ENCODE measurements around the gene NADK.

The NADK gene, protein sequence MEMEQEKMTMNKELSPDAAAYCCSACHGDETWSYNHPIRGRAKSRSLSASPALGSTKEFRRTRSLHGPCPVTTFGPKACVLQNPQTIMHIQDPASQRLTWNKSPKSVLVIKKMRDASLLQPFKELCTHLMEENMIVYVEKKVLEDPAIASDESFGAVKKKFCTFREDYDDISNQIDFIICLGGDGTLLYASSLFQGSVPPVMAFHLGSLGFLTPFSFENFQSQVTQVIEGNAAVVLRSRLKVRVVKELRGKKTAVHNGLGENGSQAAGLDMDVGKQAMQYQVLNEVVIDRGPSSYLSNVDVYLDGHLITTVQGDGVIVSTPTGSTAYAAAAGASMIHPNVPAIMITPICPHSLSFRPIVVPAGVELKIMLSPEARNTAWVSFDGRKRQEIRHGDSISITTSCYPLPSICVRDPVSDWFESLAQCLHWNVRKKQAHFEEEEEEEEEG

DNA sequence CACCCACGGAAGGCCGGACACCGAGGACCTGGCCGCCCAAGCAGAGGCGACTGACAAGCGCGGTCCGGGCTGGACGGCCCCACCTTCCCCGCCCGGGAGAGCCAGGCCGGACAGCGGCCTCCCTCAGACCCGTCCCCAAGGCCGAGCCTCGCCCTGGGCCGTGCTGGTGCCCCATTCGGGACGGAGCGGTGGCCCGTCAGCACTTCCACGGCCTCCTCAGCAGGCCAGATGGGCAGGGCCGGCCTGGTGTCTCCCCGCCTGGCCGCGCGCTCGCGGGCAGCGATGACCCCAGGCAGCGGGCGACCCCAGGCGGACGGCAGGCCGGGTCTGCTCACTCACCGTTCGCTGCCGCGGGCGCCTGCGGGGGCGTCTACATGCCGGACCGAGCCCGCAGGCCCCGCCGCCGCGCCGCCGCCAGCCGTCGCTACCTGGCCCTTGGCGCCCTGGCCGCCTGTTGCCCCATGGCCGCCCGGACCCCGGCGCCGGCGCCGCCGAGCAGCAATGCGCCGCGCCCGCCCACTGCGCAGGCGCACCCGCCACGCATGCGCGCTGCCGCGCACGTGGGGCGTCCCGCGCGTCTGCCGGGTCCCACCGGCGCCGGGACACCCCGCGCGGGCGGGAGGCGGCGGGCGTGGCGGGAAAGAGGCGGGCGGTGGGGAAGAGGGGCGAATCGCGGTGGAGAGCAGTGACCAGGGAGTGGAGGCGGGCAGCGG is at the start of gene NADK:
Gene NADK, minus strand, starts transcription at position 521 of the 713 bp plus-strand sequence. CDS start 13,064 bp downstream, outside the sequence.
- DNase-seq (ENCODE audit: low read depth, low spot score), result no peak

DNA sequence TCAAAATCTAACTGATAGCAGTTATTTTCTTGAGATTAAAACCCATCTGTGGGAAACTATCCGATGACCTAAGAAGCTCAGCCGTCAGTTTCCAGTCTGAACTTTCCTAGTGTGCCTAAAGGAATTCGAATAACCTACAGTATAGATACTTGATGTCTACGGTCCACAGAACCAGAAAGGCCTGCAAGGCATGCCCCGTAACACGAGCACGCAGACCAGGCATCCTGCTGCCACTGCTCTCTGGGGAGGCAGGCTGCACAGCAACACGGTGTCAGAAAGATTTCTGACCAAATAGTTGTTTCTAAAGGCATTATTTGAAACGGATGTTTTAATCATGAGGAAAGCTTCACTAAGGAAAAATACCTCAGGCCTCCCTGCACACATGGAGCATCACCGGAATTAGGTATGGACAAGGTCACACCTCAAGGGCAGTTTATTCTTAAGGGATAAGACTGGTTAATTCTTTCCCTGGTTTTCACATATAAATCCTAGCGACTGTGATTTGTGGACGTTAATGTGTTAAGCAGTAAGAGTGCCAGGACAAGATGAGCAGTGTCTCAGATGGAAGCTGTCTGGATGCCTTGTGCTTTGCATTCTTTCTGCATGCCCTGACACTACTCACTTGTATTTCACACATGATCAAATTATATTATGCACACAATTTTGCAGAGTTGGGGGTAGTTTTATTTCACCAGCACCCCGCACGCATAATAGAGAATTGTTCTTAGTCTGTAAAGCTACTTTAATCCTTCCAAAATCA is 49.0 kb upstream of the NADK start:
- DNase-seq (ENCODE audit: low read depth, low spot score), result no peak

DNA sequence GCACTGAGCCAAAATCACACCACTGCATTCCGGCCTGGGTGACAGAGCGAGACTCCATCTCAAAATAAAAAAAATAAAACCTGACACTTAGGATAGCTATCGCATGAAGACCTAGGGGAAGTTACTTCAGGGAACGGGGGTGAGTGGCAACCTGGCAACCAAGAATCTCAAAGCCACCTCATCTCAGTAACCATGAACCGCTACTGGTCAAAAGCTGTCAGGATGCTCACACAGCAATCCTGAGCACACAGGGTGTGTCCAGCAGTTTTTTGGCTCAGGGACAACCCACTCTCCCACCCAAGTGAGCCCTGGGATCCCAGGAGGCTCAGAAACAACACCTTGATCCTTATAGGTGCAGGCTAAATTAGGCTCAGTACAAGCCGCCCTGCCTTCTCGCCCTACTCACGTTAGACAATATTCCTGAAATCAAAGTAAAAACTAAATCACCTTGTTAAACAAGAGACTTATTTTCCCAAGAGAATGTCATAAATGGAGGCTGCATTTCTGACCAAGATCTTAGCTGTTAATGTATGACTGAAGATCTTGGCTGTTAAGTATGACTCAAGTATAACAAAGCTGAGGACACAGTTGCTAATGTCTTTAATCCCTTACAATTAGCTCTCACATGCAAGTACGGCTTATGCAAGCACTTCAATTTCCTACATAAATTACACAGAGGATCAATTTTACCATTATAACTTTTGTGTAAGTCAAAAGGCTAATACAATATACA is 48.3 kb upstream of the NADK start:
- DNase-seq (ENCODE audit: low read depth, low spot score), result no peak

DNA sequence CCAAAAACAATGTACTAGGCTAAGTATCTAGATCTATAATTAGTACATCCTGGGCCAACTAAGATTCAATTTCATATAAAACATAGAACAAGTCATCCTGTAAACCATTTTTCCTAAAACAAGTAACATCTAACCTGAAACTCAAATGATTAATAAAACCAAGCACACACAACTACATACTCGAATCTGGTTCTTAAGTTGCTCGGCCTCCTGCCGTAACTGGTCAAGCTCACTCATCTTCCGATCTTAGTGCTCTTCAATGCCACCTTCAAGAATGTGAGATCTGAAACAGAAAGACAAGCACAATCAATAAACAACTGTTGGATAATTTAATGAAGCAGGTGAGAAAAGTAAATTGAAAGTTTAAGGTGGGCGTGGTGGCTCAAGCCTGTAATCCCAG is 46.9 kb upstream of the NADK start:
- no peak for DNase-seq (ENCODE audit: low read depth, low spot score)

DNA sequence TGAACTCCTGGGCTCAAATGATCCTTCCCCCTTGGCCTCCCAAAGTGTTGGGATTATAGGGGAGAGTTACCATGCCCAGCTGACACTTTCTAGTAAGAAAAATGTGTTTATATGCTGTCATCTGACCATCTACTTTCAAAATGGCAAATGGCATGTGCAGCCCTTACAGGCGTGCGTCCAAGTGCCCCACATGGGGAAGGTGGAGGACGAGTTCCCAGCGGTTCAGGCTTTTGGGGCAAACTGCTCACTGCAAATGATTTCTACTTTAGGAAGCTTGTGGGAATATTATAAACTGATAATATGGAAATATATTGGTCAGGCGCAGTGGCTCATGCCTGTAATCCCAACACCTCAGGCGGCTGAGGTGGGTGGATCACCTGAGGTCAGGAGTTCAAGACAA is 41.5 kb upstream of the NADK start:
- no peak for DNase-seq (ENCODE audit: low read depth, low spot score)

DNA sequence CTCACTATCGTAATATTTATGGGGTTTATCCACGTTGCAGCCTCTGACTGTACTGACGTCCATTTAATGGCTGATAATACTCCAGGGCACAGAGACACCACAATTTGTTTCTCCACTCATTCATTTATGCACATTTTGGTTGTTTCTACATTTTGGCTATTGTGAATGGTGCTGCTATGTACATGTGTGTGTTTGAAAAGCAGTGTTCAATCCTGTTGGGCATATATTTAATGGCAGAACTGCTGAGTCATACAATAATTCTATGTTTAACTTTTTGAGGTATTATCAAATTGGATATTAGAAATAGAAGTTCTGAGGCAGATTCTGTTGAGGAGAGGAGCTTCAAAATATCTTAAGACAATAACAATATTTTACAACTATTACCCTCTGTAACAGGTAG is 39.0 kb upstream of the NADK start:
- no peak for DNase-seq (ENCODE audit: low read depth, low spot score)

DNA sequence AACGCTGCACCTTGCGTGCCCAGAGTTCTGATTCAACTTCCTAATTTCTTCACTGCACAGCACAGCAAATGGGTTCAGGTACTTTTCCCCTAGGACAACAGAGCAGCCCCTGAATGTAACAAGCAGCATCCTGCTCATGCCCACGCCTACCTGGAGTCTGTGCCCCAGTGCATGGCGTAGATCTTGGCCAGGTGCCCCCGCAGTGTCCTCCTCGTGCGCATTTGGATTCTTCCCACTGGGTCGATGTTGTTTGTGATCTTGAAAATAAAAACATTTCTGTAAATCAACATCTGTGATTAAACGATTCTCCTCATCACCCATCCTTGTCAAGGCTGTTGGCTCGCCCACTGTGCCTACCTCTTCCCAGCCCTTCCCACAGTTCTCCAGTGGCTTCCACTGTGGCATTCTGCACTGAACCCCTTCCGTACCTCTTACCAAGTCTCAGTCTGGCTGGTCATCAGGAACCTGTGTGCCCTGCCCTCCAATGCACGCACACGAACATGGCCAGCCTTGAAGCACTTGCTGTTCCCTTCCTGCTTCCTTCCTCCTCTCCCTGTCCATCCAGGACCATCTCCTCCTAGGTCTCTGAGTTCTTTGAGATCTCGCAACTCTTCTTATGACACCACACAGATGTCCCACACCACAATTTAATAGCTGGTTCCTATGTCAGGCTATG is 37.5 kb upstream of the NADK start:
- no peak for DNase-seq (ENCODE audit: low read depth, low spot score)

DNA sequence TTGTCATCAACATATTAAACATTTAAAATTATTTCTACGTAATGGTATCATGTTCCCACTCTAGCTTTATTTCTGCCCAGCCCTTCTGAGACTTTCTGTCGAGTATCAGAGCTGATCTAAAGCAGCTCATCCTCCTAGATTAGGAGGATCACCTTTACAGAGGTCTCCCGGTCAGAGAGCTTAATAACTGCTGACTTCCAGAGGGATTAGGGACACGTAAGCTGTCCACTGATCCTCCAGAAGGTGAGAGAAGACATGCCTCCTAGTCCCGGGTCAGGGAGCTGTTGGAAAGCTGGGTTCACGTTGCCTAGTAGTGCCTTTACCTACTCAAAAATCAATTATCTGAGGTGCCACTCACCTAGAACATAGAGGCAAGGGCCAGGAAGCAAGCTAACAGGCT is 31.2 kb upstream of the NADK start:
- DNase-seq (ENCODE audit: low read depth, low spot score), result no peak

DNA sequence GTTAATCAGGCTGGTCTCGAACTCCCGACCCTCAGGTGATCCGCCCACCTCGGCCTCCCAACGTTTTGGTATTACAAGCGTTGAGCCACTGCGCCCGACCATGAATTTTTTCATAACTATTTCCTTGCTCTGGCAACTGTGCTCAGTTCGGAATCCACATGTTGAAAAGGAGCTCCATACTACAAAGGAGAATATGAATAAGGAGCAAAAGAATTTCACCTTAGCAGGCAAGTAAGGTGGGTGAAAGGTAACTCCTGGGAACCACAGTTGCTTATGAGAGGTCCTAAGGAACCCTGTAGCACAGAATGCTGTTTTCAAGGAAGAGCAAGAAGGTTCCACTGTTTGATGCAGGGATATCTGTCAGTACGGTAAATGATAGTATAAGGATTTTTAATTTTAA is 29.9 kb upstream of the NADK start:
- no peak for DNase-seq (ENCODE audit: low read depth, low spot score)

DNA sequence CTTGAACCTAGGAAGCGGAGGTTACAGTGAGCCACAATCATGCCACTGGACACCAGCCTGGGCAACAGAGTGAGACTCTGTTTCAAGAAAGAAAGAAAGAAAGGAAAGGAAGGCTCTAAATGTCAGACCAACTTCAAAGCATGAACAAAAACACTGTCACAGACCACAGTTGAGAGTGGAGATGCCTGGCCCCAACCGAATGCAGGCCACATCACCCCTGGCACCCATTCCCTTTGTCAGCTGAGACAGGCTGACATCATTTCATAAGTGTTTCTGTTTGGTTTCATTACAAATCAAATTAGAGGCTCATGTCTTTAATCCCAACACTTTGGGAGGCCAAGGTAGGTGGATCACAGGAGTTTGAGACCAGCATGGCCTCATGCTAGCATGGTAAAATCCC is 28.6 kb upstream of the NADK start:
- no peak for DNase-seq (ENCODE audit: low read depth, low spot score)

DNA sequence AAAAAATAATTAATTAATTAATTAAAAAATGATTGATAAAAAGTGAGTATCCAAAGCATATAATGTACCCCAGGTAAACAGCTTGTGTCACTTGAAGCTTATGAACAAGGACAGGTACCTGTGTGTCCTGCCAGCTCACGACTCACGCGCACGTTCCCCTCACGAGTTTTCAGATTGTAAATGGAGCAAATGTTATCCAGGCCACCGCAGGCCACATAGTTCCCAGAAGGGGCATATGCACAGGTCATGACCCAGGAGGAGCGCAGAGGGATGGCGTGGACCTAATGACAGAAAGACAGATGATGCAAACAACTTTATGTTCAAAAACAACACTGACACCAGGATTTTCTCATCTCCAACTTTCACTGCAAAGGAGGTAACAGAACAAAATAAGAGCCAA is 26.0 kb upstream of the NADK start:
- no peak for DNase-seq (ENCODE audit: low read depth, low spot score)

DNA sequence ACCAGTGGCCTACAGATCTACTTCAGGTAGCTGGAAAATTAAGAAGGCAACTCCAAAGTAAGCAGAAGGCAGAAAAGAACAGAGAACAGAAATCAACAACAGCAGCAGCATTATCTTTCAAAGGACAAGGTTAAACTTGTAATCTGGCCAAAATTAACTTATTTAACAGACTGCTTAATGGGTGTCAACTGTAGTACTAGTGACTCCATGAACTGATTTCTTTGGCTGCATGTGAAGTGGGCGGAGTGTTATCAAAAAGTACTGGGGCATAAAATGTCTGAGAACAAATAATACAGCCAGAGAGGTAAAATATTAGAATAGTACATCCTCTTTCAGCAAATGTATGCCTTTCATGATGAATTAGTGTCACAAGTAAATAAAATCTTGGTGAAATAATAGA is 24.6 kb upstream of the NADK start:
- no peak for DNase-seq (ENCODE audit: low read depth, low spot score)

DNA sequence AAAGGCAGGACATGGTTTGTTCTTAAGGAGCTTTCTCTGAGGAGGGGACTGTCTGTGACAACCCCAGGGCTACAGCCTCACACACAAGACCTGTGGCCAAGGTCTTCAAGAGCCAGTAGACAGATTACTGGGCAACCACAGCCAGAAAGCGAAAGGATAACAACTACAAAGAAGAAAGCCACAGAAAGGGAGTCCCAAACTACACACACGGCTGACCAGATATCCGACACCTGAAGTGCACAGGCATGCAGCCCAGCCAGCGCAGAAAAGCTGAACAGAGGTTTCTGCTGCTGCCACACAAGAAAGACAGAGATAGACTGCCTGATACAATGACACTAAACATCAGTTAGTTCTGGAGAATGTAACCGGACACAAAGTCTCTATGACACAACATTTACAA is 21.4 kb upstream of the NADK start:
- DNase-seq (ENCODE audit: low read depth, low spot score), result no peak

DNA sequence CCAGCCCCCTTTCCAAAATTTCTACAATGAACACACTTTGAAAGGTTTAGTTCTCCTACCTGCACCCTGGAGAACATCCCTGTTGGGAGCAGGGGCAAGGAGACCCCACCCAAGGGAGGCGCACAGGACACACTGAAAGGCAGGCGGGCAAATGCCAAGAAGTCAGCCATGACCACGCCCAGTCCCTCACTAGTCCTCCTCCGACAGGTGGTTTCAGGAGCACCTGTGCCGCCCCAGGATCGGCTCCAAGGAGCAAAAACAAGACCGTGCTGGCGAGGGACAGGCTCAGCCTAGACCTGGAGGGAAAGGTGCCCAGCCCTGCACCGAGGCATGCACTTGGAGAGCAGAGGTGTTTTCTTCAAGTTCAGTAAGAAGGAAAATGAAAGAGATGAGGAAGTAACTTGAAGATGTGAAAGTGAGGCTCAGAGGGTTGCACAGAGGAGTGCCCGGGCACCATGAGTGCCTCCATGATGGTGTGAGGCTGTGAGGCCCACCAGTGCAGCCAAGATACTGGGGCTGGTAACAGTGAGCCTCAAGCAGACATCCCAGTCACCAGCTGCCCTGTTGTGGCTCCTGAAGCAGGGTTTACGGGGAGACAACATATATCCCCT is 19.6 kb upstream of the NADK start:
- DNase-seq (ENCODE audit: low read depth, low spot score), result no peak

DNA sequence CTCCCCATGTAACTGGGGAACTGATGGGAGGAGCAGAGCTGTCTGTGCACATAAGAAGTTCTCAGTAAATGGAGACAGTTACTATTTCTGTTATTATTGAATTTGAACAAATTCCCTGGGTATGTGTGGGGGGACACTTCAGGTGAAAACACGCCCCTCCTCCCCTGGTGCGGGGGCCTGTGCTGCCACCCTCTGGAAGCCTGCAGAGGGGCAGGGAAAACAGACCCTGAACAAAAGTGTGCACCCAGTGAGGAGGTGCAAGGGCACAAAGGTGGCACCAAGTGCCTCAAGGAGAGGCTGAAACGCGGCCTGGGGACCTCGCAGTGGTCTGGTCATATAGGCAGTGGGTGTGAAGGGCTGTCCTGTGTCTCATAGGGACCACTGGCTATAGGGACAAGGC is 18.2 kb upstream of the NADK start:
- no peak for DNase-seq (ENCODE audit: low read depth, low spot score)

DNA sequence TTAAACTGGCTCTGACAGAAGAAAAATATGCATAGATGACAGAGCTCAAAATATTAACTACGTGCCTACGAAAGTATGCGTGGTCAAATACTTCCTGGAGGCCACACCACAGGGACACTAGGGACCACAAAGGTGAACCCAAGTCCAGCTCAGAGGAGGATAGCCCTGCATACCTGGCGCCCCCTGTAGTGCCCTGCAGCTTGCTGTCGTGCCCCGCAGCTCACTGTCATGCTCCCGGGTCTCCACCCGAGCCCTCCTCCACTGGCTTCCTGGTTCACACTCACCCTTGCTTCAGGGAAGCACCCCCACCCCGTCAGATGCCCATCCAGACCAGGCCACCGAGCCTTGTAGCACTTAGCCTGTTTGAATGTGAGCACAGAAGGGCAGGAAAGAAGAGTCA is 16.7 kb upstream of the NADK start:
- DNase-seq (ENCODE audit: low read depth, low spot score), result no peak

DNA sequence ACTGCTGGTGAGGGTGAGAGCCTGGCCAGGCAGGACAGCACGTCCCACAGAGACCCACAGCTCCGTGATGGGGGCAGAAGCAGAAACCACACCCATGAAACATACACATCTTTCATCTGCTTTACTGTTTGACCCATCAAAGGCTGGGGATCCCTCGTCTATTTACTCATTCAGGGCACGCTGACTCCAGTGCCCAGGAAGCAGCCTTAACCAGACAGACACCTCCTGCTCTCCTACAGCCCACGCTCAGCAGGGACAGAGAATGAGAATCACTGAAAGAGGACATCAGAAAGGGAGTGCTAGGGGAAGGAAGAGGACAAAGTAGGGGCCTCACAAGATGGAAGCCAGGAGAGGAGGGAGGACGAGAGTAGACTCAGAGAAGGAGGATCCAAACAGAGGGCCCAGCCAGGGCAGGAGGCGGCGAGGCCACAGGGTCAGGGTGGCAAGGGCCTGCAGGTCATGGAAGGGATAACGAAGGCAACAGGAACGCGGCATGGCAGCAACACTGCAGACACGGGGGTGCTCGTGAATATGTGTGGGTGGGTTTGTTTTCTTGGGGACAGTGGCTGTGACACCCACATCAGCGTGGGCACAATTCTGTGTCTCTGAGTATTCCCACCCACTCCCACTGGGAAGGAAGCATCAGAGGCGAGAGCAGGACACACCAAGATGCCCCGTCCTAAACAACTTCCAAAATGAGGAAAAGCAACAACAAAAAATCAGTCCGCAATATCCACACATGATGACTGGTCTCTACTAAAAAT is 15.4 kb upstream of the NADK start:
- DNase-seq (ENCODE audit: low read depth, low spot score), result no peak

DNA sequence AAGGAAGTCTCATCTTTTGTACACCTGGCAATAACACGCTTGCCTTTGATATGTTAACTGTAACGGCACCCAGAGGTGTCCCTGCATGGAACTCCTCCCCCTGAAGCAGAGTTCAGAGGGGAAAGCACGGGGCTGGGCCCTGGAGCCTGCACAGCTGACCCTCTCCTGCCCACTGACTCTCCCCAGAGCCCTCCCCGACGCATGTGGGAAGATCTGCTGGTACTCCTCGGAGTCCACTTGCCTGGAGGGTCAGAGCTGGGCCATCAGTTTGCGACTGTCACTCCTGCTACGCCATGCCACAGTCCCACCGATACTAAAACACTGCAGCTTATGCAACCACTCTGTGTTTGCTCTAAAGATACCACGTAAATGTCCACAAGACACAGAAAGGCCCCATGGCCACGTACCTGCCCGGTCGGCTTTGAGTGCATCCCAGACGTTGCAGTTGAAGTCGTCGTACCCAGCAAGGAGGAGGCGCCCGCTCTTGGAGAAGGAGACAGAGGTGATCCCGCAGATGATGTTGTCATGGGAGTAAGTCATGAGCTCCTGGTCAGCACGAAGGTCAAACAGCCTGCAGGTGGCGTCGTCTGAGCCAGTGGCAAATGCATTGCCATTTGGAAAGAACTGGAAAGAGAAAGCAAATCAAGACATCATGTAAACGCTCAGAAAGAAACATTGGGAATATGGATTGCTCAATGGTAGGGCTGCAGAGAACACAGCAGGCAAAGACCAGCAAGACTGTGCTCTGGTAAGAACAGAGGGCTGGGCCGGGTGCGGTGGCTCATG is 10.6 kb upstream of the NADK start:
- DNase-seq (ENCODE audit: low read depth, low spot score), result no peak

DNA sequence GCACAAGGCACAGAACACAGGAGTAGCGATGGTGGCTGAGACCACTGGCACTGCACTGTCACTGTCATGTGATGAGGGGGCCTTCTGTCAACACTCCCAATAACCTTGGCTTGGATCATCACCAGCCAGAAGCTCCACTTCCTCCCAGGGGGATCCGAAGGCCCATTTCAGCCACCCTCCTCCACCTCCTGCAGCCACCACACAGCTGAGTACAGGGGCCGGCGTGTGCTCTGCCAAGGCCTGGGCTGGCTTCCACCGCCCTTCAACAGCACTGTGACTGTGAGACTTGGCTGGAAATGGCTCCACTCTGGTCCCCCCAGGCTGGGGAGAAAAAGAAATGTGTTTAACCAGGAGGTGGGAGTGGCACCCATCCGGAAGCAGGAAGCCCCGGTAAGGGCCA is 9.9 kb upstream of the NADK start:
- DNase-seq (ENCODE audit: low read depth, low spot score), result no peak
